Stimulated activated CD8-positive, alpha-beta memory T cell treated with anti-CD3 and anti-CD28 coated beads, Interleukin-4, amount 100 ng/mL, for 48 hours (primary cell): ENCODE measurements around the gene OR2T33.
"Not testable (repeated sequence)": the region's sequence is repeated elsewhere in the genome, so short reads cannot be mapped to it uniquely, and the experiment has no call there.

Experiments used
- DNase-seq: peaks from one replicate; pipeline ENCODE4 v3.0.0-alpha.2; 2020

The OR2T33 gene, protein sequence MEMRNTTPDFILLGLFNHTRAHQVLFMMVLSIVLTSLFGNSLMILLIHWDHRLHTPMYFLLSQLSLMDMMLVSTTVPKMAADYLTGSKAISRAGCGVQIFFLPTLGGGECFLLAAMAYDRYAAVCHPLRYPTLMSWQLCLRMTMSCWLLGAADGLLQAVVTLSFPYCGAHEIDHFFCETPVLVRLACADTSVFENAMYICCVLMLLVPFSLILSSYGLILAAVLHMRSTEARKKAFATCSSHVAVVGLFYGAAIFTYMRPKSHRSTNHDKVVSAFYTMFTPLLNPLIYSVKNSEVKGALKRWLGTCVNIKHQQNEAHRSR

DNA sequence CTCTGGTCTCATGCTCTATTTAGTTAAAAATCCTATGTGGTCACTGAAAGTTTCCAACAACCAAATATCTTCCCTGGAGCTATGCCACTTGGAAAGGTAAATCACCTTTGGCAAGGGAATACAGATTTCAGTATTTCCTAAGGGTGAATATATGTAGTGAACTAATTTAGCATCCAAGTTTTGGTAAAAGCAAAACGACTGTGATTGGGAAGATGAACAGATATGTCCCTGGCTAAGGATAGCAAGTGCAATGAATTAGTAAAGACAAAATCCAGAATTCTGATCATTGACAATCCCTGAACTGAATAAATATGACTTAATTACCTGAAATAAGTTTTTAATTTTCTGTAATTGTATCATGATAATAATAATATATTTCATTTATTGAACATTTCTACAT is at the start of gene OR2T33:
TSS of gene OR2T33 (minus strand) at position 101 of the 400 bp plus-strand sequence. CDS start 4,162 bp downstream, outside the sequence.
- no peak for DNase-seq

DNA sequence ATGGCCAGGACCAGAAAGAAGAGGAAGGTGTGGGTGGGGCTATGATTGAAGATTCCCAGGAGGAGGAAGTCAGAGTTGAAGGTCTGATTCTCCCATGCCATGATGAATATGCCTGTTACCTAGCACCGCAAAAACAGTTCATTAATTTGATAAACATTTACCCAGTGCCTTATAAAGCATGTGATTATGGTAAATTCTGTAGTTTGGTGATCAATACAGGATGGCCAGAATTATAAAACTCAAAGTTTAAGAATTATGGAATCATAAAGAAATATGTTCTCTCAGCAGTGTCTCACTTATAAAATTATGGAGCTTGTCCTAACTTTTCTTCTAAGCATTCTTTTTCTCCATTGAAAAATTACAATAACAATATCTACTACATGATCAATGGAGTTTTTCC is 46.7 kb upstream of the OR2T33 start, which contains the start of gene OR2M7:
TSS of gene OR2M7 (minus strand) at position 101 of the 400 bp plus-strand sequence. CDS start at position 101, 0 bp downstream.
- DNase-seq = no peak

DNA sequence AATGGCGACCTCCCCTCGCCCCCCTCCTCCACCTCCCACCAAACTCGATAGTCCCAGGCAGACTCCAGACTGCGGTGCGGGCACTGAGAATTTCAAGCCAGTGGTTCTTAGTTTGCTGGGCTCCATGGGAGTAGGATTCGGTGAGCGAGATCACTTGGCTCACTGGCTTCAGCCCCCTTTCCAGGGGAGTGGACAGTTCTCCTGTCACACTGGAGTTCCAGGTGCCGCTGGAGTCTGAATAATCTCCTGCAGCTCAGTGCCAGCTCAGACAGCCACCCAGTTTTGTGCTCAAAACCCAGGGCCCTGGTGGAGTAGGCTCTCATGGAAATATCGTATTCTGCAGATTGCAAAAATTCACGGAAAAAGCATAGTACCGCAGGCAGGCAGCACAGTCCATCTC is 39.0 kb upstream of the OR2T33 start:
- DNase-seq = no peak

DNA sequence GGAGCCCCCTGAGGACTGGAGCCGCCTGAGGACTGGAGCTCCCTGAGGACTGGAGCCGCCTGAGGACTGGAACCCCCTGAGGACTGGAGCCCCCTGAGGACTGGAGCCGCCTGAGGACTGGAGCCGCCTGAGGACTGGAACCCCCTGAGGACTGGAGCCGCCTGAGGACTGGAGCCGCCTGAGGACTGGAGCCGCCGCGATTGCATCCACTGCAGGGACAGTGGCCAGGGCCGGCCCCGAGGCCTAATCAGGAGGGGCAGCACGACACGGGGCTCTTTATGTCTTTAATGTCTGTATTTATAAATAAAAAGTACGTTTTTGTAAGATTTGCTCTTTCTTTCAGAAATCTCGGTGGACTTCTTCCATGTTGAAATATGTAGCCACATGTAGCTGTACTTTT is 29.0 kb upstream of the OR2T33 start:
- DNase-seq = not testable (repeated sequence)

DNA sequence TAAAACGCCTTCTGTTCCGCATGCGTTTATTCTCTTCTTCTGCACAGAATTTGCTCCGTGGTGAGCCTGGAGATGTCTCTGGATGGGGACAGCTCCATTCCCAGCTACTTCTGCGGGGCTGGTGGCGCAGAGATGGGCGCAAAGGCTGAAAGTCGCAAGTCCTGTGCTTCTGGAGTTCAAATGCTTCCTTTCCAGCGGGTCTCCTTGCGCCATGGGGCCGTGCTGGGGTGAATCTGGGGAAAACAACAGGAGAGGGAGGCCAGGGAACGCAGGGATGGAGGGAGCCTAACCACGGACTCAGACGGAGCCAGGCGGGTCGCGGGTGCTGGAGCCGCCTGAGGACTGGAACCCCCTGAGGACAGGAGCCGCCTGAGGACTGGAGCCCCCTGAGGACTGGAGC is 28.3 kb upstream of the OR2T33 start:
- DNase-seq = no peak

GRCh38 chr1:248305672-248306071 is 27.9 kb upstream of the OR2T33 start:
- not testable (repeated sequence) for DNase-seq

DNA sequence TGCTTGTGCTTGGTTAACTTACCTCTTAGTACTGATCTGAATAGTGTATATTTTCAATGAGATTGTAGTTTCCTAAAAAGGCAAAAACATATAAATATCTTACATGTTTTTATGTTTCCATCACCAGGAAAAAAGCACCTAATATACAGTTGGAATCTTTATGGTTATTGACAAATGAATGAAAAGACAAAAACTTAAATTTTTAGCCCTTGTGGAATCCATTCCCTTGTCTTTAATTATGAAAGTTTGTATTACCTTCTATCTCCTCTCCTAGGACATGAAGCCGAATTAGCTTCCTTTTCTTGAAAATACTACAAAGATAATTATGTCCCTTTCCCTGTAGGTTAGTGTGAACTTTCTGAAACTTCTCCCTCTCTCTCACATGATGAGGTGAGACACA is 25.5 kb upstream of the OR2T33 start, which contains the start of gene OR2T12:
TSS of gene OR2T12 (minus strand) at position 101 of the 400 bp plus-strand sequence. CDS start 7,846 bp downstream, outside the sequence.
- DNase-seq = no peak

GRCh38 chr1:248288391-248288790 is 10.6 kb upstream of the OR2T33 start:
- no peak for DNase-seq

DNA sequence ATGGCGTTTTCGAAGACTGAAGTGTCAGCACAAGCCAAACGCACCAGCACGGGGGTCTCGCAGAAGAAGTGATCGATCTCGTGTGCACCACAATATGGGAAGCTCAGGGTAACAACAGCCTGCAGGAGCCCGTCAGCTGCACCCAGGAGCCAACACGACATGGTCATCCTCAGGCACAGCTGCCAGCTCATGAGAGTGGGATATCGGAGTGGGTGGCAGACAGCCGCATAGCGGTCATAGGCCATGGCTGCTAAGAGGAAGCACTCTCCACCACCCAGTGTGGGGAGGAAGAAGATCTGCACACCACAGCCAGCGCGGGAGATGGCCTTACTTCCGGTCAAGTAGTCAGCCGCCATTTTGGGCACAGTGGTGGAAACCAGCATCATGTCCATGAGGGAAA is 4.6 kb downstream of the OR2T33 start:
- DNase-seq = not testable (repeated sequence)

GRCh38 chr1:248268178-248268577 is 9.6 kb downstream of the OR2T33 start:
- no peak for DNase-seq

GRCh38 chr1:248259309-248259708 is 18.5 kb downstream of the OR2T33 start:
- DNase-seq = not testable (repeated sequence)

DNA sequence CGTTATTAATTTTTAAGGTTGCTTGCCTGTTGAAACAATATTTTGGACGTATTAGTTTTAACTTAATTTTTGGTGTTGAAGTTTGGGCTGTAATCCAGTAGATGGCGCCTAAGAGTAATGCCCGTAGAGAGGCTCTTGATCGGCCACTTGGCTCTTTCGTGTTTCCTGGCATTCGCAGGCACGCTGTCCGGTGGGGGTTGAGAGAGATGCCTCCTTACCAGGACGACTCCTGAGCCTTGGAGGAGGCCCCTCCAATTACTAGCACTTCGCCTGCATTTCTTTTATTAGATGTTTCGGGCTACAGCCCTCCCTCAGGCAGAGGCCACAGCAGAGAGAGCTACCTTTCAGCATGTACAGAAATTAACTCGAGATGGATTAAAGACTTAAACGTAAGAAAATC is 34.6 kb downstream of the OR2T33 start:
- peak; percentile 26 for DNase-seq

DNA sequence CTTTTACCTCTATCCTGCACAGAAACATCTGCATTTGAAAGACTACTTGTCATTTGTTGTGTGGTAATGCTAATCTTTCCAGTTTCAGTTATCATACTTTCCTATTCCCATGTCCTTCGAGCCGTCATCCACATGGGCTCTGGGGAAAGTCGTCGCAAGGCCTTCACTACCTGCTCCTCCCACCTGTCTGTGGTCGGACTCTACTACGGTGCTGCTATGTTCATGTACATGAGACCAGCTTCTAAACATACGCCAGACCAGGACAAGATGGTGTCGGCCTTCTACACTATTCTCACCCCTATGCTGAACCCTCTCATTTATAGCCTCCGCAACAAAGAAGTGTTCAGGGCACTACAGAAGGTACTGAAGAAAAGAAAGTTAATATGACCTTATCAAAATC is 38.3 kb downstream of the OR2T33 start:
- no peak for DNase-seq

DNA sequence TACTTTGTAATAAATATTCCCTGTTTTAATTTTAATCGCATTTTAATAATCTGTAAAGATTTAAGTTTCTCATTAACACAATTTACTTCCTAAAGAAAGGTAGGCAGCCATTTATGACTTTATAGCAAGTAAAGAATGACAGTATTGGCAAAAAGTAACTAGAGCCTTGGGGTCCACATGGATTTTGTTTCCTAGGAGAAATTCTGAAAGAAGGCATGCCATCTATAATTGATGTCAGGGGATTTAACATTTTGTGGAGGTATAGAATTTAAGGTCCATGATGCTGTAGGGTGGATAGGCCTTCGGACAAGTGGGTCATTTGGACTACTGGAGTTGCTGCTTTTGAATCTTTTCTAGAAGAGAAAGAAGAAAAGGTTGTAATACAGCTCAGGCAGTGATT is 46.7 kb downstream of the OR2T33 start, which contains the start of gene OR2M4:
TSS of gene OR2M4 (plus strand) at position 301 of the 400 bp plus-strand sequence. CDS start 7,512 bp downstream, outside the sequence.
- no peak for DNase-seq

GRCh38 chr1:248229360-248229908 is 48.3 kb downstream of the OR2T33 start:
- DNase-seq = no peak

- DNase-seq = no peak
Measured at GRCh38 chr1:248225537-248225936, 52.2 kb downstream of the OR2T33 start.
